HG02763 (cell line): Measurements from ENCODE around the gene MRPL16.
"Not testable (repeated sequence)": the region's sequence is repeated elsewhere in the genome, so short reads cannot be mapped to it uniquely, and the experiment has no call there.

Experiments
- ATAC-seq: cut with Tn5 transposase; IDR thresholded peaks from one replicate; pipeline ENCODE4 v1.9.1; 2021; ENCODE audit warnings: mild to moderate bottlenecking, moderate library complexity; ENCODE audit not compliant: unreplicated experiment

The MRPL16 gene

DNA sequence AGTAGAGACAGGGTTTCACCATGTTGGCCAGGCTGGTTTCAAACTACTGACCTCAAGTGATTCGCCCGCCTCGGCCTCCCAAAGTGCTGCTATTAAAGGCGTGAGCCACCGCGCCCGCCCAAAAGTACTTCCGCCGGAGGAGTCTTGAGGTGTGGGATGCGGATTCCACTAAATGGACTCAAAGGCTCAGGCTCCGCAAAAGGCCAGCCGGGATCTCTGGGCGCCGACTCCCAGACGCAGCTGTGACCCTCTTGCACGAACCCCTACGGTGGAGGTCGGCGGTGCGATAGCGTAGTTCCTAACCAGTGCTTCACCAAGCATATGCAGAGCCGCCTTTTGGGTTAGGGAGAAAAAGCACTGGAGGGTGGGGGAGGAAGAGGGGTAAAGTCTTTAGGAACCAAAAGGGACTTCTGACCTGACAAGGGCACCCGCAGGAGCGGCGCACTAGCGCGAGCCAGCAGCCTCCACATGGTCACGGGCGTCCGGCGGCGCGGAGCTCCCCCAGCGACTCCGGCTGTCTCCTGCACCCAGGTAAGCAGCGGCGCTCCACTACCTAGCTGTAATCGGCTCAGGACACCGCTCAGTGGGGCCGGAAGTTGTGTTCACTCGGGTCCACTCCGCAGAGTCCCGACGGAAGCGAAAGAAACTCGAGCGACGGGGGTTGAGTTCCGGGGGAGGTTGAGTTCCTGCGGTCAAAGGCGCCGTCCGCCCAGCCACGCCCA is at the start of gene MRPL16:
MRPL16 (minus strand) TSS at position 590 of the 722 bp plus-strand sequence; CDS start at position 470, 120 bp downstream.
- ATAC-seq: peak; percentile 97

DNA sequence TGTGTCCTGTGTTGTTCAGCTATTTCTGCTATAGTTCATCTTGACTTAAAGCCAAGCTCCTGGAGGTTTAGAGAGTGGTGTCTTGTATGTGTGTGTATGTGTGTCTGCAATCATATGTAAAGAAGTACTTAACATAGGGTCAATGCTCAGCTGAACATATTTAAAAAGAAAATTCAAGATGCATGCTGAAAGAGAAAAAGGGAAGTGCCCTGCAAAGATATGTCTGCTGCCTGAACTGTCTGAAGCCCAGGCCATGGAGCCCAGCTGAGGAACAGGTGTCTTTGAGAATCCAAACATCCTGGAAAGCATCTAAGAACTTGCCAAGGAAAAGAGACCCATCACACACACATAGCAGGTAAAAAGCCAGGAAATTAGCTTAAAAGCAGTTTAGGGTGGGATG is 49.1 kb upstream of the MRPL16 start:
- ATAC-seq: no peak

- ATAC-seq: no peak
Observed at GRCh38 chr11:59857439-59858434, 47.2 kb upstream of the MRPL16 start.

DNA sequence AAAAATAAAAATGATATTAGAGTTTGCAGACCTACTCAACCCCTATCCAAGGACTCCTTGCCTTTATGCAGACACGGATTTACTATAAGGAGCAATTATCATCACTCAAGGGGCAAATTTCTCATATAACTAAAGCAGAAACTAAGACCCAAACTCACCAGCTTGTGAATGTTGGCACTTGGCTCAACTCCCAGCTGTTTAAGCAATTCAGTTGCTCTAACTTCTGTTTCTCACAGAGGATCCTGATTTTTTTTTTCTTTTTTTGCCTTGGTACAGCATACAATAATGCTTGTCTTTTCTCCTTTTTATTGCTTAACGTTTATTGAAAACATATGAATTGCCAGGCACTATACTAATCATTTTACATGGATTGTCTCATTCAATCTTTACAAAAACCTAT is 44.3 kb upstream of the MRPL16 start:
- ATAC-seq: no peak

- ATAC-seq: not testable (repeated sequence)
Observed at GRCh38 chr11:59851416-59851815, 40.8 kb upstream of the MRPL16 start.

GRCh38 chr11:59849551-59849950 is 39.0 kb upstream of the MRPL16 start:
- not testable (repeated sequence) for ATAC-seq

DNA sequence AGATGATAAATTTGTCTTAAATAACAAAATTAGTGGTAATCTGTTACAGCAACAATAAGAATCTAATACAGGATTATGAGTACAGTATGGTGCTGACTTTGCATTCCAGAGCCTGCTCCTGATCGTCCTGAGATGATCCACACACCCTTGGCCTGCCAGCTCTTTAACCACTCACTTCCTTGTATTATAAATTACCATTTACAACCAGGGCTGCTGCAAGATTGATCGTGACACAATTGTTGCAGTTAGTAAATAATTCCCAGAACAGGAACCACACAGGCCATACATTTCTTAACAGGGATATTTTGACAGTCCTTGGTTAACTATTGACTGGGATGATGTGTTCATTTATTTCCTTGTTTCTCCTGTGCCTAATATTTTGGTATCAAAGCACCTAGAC is 38.6 kb upstream of the MRPL16 start:
- ATAC-seq: no peak

DNA sequence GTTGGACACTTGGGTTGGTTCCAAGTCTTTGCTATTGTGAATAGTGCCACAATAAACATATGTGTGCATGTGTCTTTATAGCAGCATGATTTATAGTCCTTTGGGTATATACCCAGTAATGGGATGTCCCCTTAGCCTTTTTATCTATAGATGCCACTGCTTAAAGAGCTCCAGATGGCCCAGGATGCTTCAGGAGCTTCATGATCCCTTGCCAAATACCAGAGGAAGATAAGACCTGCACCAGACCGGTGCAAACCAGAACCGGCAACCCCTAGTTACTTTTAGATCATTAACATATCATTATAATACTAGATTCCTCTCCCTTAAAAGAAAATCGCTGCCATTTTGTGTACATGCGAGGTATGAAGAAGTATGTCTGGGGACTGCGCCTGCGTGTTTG is 37.9 kb upstream of the MRPL16 start:
- ATAC-seq: not testable (repeated sequence)

DNA sequence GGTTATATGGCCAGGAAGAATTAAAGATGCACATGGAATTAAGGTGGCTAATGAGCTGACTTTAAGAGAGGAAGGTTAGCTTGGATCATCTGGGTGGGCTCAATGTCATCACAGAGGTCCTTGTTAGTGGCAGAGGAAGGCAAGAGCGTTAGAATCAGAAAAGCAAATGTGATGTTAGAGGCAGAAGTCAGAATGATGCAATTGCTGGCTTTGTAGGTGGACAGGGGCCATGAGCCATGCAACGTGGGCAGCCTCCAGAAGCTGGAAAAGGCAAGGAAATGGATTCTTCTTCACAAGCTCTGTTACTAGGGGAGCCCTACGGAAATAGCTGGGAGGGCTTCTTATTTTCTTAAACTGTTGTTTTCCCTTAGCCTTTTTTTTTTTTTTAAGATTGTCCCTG is 37.0 kb upstream of the MRPL16 start:
- no peak for ATAC-seq

DNA sequence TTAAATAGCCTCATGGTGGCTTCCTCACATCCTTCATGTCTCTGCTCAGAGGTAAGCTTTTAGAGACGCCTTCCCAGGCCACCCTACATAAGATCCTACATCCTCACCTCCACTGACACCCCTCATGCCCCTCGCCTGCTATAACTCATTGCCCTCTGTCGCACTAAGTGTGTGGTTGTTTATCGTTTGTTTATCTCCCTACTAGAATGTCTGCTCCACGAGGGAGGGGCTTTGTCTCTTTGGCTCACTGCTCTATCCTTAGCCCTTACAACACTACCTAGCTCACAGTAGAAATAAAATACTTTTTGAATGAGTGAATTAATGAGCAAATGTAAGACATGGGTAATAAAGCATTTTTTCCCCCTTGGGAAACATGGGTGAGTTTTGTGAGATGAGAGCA is 36.0 kb upstream of the MRPL16 start:
- ATAC-seq: no peak

DNA sequence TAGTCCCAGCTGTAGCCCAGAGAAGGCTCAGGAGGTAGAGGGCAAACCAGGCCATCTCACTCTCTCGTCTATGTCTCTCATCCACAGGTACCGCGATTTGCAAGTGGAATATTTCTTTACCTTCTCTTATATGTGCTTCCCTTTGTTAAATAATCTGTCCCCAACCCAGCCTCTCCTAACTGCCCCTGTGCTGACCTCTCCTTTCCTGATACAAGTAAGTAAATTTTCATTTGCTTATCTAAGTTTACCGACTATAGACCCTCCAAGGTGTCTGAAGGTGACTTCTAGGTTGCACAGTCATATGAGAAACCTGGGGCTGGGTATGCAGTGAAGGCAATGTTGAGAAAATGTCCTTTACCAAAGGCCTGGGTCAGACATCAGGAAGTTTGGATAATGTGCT is 34.8 kb upstream of the MRPL16 start, which contains the start of gene CBLIF:
CBLIF (minus strand) TSS at position 101 of the 400 bp plus-strand sequence; CDS start at position 55, 46 bp downstream.
- no peak for ATAC-seq

DNA sequence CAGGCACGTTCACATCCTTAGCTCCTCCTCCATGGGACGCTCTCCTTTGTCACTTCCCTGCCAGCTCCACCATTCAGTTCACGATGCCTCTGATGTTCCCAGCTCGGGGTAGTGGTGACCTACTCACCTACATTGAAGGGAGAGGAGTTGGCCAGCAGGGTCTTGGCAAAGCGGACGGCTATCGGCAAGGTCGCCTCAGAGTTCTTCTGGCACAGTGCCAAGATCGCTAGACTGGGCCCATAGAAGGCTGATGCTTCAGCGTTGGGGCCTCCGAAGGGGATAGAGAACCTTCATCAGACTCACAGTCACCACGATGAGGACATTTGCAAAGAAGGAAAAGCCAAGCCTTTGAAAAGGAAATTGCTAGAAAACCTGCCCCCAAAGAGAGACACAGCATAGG is 31.7 kb upstream of the MRPL16 start:
- ATAC-seq: no peak

DNA sequence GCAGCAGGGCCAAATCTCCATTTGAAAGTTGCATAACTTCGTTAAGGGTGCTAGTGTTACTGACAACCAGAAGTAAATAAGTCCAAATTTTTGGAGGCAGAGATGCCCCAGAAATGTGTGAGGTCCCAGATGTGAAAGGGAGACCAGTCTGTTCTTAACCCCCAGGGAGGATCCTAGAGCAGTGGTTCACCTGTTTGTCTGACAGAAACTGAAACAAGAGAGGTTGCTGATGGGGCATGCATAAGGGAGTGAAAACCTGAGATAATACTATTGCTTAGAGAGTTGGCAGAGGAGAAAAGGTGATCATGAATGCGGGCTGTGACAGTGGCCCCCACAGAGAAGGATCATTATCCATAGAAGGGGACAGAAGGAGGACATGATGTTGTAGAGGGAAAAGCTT is 30.9 kb upstream of the MRPL16 start:
- ATAC-seq: peak; percentile 87

DNA sequence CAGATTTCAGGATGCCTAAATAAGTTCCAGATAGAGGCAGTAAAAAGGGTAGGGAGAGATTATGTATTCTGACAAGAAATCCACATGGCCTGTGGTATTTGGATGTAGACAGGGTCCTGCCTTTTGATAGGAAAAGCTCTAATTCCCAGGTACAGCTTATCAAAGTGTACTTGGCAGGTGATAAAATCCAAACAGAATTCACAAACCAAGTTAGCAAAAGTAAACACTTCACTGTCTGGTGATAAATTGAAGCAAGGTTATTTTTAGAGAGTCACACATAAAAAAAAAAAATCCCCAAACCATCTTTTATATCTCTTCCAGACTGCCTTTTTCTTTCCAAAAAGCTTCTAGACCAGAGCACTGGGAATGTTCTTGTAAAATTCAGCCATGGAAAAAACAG is 29.0 kb upstream of the MRPL16 start:
- no peak for ATAC-seq

GRCh38 chr11:59833602-59834001 is 23.0 kb upstream of the MRPL16 start:
- no peak for ATAC-seq

- ATAC-seq: no peak
Observed at GRCh38 chr11:59829358-59829757, 18.8 kb upstream of the MRPL16 start.

GRCh38 chr11:59822989-59823566 is 12.5 kb upstream of the MRPL16 start:
- peak; percentile 85 for ATAC-seq

- no peak for ATAC-seq
Observed at GRCh38 chr11:59818572-59818971, 8.0 kb upstream of the MRPL16 start.

DNA sequence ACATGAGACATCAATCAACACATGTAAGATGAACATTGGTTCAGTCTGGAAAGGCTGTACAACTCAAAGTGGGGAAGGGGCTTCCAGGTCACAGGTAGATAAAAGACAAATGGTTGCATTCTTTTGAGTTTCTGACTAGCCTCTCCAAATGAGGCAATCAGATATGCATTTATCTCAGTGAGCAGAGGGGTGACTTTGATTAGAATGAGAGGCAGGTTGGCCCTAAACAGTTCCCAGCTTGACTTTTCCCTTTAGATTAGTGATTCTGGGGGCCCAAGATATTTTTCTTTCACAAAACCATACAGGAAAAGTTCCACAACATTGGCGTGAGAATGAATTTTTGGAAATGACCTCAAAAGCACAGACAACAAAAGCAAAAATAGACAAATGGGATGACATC is 5.9 kb upstream of the MRPL16 start:
- ATAC-seq: not testable (repeated sequence)

GRCh38 chr11:59815754-59816153 is 5.2 kb upstream of the MRPL16 start:
- ATAC-seq: no peak

DNA sequence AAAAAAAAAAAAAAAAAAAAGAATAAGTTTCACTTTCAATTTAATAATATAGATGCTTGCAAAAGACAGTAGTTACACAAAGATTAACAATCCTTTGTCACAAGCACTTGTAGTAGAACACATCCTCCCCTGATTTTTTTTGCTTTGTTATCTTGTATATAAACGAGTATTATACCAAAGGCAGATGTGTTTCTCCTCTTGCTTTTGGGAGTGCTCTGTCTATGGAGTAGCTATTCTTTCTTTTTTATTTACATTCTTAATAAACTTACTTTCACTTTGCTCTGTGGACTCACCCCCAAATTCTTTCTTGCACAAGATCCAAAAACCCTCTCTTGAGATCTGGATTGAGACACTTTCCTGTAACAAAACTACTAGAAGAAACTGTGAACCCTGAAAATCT is 3.4 kb upstream of the MRPL16 start:
- ATAC-seq: no peak
